Measurements from ENCODE around the gene CDH23.

Gene CDH23

DNA sequence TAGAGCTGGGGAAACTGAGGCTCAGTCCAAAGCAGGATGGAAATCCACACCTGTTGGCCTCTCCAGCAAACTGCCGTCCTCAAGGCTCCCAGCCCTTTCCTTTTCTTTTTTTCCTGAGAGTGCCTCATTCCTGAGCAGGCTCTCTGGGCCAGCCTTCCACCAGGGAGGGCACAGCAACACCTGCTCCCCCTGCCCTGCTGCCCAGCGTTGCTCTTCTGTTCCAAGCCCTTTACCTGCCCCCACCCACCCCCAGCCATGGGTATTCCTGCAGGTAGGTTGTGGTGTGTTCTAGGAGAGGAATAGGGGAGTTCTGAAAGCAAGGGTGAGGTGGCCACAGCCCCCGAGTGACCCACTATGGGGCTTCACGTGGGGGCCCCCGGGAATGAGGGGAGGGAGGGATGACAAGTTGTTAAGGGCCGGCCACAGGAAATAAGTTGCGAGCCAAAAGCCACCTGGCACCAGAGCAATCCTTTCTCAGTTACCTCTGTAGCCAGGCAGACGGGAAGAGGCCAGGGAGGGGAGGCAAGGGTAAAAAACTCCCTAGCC is 357.3 kb downstream of the CDH23 start:
- TF ChIP-seq ZFX (IDR thresholded peaks at IDR 0.05; ENCODE audit: borderline replicate concordance): no peak
- TF ChIP-seq, protein P1, sequence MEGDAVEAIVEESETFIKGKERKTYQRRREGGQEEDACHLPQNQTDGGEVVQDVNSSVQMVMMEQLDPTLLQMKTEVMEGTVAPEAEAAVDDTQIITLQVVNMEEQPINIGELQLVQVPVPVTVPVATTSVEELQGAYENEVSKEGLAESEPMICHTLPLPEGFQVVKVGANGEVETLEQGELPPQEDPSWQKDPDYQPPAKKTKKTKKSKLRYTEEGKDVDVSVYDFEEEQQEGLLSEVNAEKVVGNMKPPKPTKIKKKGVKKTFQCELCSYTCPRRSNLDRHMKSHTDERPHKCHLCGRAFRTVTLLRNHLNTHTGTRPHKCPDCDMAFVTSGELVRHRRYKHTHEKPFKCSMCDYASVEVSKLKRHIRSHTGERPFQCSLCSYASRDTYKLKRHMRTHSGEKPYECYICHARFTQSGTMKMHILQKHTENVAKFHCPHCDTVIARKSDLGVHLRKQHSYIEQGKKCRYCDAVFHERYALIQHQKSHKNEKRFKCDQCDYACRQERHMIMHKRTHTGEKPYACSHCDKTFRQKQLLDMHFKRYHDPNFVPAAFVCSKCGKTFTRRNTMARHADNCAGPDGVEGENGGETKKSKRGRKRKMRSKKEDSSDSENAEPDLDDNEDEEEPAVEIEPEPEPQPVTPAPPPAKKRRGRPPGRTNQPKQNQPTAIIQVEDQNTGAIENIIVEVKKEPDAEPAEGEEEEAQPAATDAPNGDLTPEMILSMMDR (IDR thresholded peaks at IDR 0.05): no peak

DNA sequence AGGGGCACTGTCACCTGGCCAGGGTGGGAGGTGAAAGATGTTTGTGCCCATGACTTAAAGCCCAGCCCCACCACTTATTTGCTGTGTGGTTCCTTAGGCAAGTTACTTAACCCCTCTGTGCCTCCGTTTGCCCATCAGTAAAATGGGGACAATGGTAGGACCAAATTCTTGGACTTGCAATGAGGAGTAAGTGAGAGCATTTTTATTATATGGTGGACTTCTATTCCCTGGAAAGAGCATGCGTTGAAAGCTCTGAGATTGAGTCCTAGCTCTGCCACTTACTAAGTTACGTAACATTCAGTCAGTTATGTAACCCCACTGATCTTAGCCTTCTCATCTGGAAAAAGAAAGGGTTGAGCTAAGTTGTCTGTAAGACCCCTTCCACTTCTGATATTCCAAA is 357.8 kb downstream of the CDH23 start:
- TF ChIP-seq, protein P1 (IDR thresholded peaks at IDR 0.05): no peak
- no peak for TF ChIP-seq ZFX (IDR thresholded peaks at IDR 0.05; ENCODE audit: borderline replicate concordance)
- H3K27ac ChIP-seq: no peak overlapping the region

More for the DNA sequence above, 357.3 kb downstream of the CDH23 start:
- no peak overlapping the region for H3K27ac ChIP-seq

DNA sequence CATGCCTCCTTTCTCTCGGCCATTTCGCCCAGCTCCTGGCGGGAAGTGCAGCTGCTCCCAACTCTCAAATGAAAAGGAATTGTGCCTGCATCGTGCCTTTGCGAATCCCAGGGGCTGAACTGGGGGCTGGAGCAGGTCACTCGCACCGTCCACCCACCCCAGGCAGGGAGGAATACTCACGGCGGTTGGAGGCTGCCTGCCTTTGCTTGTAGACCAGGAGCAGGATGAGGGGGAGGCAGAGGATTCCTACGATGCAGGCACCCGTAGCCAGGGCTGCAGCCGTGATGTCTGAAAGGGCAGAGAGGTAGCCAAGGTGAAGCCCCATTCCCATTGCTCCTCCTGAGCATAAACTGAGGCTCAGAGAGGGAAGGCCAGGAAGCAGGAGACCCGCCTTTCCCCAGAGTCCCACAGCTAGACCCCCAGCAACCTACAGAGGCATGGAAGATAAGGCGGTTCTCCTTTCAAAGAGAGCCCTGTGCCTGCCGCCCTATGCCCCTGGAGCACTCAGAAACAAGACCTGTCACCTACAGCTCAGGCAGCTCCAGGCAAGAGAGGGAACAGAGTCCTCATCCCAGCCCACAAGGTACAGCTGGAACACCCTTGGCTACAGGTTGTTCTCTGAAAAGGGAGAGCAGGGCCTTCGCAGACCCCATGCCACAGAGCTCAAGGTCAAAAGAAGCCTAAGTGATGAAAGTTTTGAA is 358.6 kb downstream of the CDH23 start:
- TF ChIP-seq ZFX (IDR thresholded peaks at IDR 0.05; ENCODE audit: borderline replicate concordance): no peak
- TF ChIP-seq, protein P1 (IDR thresholded peaks at IDR 0.05): no peak
- no peak overlapping the region for H3K27ac ChIP-seq

DNA sequence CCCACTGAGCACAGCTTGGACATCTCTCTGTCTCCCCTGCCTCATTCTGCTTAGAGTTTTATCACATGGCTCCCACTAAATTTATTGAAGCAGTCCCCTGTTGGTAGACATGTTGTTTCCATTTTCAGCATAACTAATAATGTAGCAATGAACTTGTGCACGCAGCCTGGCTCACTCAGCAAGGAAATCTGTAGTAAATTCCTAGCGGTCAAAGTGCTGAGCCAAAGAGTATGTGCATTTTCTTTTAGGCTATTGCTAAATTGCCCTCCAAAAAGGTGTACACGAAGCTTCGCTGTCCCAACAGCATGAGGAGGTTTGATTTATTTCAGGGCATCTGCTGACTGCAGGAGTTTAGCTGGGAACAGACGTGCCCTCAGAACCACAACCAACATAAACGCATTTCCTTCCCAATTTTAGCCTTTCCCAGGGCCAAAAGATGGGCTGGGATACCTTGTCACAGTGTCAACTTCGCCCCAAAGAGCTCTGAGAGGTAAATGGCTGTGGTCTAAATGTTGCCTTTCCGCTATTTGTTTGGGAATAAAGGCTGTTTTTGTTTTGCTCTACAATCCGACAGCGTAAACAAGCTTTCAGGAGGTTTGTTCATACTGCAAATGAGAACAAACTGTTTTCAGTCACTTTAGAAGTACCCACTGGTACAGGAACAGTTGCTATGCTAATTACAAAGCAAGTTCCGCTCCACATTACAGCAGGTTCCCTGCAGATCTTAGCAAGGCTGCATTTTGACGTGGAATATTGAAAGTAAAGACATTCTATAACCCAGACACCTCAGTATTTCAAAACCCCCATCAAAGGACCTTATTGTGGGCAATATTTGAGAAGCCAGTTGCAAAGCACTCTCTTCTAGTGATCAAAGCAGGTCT is 359.8 kb downstream of the CDH23 start:
- H3K27ac ChIP-seq: no peak overlapping the region
- TF ChIP-seq ZFX (IDR thresholded peaks at IDR 0.05; ENCODE audit: borderline replicate concordance): no peak
- TF ChIP-seq, protein P1 (IDR thresholded peaks at IDR 0.05): no peak

DNA sequence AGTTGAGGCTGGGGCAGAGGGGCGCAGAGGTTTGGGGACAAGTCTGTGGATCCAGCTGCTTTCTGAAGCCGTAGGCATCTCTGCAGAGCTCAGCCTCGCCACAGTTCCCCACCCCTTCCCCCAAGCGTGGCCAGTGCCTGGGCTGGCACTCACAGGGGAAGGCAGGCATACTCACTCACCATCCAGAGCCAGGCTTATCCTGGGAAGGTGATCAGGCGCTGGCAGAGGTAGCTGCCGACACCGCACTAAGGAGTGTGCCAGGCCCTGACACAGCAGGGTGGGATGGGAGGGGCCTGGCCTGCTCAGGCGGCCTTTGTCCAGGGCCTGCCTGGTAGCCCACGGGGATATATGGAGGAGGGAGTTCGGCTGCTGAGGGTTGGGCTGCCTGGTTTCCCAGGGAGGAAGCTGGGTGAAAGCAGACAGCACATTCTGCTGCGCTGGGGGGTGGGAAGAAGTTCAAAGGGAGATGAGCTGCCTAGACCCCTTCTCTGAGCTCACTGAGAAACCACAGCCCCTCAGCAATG is 360.7 kb downstream of the CDH23 start:
- no peak overlapping the region for H3K27ac ChIP-seq
- TF ChIP-seq, protein P1 (IDR thresholded peaks at IDR 0.05): no peak
- TF ChIP-seq ZFX (IDR thresholded peaks at IDR 0.05; ENCODE audit: borderline replicate concordance): no peak

DNA sequence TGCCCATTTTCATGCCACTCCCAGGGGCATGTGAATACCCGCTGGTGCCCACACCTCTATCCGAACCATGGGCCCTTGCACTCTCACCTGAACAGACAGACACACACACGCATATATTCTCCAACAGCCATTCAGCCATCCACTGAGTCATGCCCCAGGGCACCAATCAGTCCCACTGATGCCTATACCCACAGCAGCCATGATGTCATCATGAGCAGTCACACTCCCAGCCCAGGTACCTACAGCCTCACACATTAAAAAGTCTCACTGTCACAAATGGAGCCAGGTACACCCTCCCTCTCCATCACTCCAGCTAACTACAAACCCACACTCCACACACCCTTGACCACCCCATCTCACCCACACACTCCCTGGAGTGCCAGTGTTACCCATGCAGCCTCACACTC is 364.4 kb downstream of the CDH23 start:
- no peak overlapping the region for H3K27ac ChIP-seq
- no peak for TF ChIP-seq ZFX (IDR thresholded peaks at IDR 0.05; ENCODE audit: borderline replicate concordance)

DNA sequence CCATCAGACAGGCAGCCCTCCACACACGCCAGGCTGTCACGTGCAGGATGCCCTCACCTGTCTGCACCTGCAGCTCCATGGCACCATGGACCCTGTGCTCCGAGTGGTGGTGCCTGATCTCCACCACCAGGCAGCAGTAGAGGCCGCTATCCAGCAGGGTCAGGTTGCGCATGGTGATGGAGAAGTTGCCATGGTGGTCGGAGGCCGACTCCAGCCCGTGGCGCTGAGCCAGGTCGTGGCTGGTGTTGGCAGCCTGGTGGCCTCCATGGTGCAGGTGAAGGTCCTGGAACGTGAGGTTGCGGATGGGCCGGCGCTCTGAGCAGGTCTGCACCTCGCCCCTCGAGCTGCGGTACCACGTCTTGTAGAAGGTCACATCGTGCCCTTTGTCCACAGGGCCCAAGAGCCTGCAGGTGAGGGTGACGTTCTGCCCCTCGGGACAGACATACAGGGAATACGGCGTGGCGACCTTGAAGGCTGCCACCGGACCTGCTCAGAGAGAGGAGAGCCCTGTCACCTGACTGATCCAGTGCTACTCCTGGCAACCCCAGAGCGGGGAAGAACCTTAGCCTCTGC is 364.9 kb downstream of the CDH23 start:
- H3K27ac ChIP-seq: no peak overlapping the region
- TF ChIP-seq, protein P1 (IDR thresholded peaks at IDR 0.05): no peak
- TF ChIP-seq ZFX (IDR thresholded peaks at IDR 0.05; ENCODE audit: borderline replicate concordance): no peak

Measured in 22Rv1 (cell line).